ENCODE data around the gene TP73.

TP73 gene

DNA sequence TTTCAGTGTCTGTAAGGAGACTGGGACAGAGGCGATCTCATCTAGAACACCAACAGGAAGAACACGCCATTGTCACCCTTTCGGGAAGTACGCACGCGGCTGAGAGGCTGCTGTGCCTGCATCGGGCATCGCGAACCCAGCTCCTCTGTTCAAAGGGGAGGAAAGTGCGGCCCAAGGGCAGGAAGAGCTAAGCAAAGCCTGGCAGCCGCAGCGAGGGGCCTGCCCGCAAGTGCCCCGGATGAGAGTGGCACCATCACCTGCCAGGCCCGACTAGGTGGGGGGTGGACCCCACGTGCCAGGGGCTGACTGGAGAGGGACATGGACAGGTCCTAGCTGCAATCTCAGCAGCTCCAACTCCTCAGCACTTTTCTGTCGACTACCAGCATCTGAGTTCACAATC lies 20.0 kb upstream of the TP73 start:
- Histone ChIP-seq H2AFZ (ENCODE audit: low read depth, low read length) (no peak overlapping the region), H3K4me2 (ENCODE audit: low read length) (no peak overlapping the region), H3K27me3 (ENCODE audit: low read depth, low read length) (no peaks in the 10 kb centered on the region), H4K20me1 (ENCODE audit: insufficient read depth, low read length) (no peaks in the 10 kb centered on the region), H3K79me2 (ENCODE audit: low read length) (no peaks in the 10 kb centered on the region), H3K36me3 (replicated peaks; ENCODE audit: low read depth, low read length) (peaks cover 25% of the 10 kb centered on the region), H3K4me3 (ENCODE audit: low read length) (no peak overlapping the region), H3K9me3 (ENCODE audit: insufficient read depth, low read length) (no peaks in the 10 kb centered on the region), H3K4me1 (ENCODE audit: low read length) (peaks cover 4% of the 10 kb centered on the region; the same call in 1 of the 2 replicates), H3K9ac (ENCODE audit: low read length) (no peak overlapping the region), H3K27ac (ENCODE audit: low read length) (no peak overlapping the region)
- no peak for TF ChIP-seq EZH2phosphoT487 (IDR thresholded peaks at IDR 0.05; ENCODE audit: low read depth)
- TF ChIP-seq, protein P1, sequence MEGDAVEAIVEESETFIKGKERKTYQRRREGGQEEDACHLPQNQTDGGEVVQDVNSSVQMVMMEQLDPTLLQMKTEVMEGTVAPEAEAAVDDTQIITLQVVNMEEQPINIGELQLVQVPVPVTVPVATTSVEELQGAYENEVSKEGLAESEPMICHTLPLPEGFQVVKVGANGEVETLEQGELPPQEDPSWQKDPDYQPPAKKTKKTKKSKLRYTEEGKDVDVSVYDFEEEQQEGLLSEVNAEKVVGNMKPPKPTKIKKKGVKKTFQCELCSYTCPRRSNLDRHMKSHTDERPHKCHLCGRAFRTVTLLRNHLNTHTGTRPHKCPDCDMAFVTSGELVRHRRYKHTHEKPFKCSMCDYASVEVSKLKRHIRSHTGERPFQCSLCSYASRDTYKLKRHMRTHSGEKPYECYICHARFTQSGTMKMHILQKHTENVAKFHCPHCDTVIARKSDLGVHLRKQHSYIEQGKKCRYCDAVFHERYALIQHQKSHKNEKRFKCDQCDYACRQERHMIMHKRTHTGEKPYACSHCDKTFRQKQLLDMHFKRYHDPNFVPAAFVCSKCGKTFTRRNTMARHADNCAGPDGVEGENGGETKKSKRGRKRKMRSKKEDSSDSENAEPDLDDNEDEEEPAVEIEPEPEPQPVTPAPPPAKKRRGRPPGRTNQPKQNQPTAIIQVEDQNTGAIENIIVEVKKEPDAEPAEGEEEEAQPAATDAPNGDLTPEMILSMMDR (IDR thresholded peaks at IDR 0.05; ENCODE audit: low read depth, low read length), result no peak

GRCh38 chr1:3632716-3633343 lies 19.5 kb upstream of the TP73 start:
- Histone ChIP-seq H4K20me1 (ENCODE audit: insufficient read depth, low read length) (no peaks in the 10 kb centered on the region), H3K27ac (ENCODE audit: low read length) (no peak overlapping the region), H3K27me3 (ENCODE audit: low read depth, low read length) (no peaks in the 10 kb centered on the region), H3K9ac (ENCODE audit: low read length) (no peak overlapping the region), H3K79me2 (ENCODE audit: low read length) (no peaks in the 10 kb centered on the region), H3K36me3 (replicated peaks; ENCODE audit: low read depth, low read length) (peaks cover 25% of the 10 kb centered on the region), H3K4me2 (ENCODE audit: low read length) (no peak overlapping the region), H2AFZ (ENCODE audit: low read depth, low read length) (no peak overlapping the region), H3K4me3 (ENCODE audit: low read length) (no peak overlapping the region), H3K9me3 (ENCODE audit: insufficient read depth, low read length) (no peaks in the 10 kb centered on the region), H3K4me1 (ENCODE audit: low read length) (peaks cover 4% of the 10 kb centered on the region; the same call in 1 of the 2 replicates)
- TF ChIP-seq, protein P1 (IDR thresholded peaks at IDR 0.05; ENCODE audit: low read depth, low read length), result no peak
- TF ChIP-seq EZH2phosphoT487 (IDR thresholded peaks at IDR 0.05; ENCODE audit: low read depth), result no peak

- H3K9ac ChIP-seq (ENCODE audit: low read length), result no peak overlapping the region
- H3K4me2 ChIP-seq (ENCODE audit: low read length), result no peak overlapping the region
- no peak for TF ChIP-seq EZH2phosphoT487 (IDR thresholded peaks at IDR 0.05; ENCODE audit: low read depth)
- TF ChIP-seq, protein P1 (IDR thresholded peaks at IDR 0.05; ENCODE audit: low read depth, low read length), result no peak
- no peak overlapping the region for H2AFZ ChIP-seq (ENCODE audit: low read depth, low read length)
- H3K36me3 ChIP-seq (replicated peaks; ENCODE audit: low read depth, low read length), result peaks cover 24% of the 10 kb centered on the region
- H3K79me2 ChIP-seq (ENCODE audit: low read length), result no peaks in the 10 kb centered on the region
- peaks cover 4% of the 10 kb centered on the region; the same call in 1 of the 2 replicates for H3K4me1 ChIP-seq (ENCODE audit: low read length)
- H3K4me3 ChIP-seq (ENCODE audit: low read length), result no peak overlapping the region
- no peak overlapping the region for H3K27ac ChIP-seq (ENCODE audit: low read length)
- H3K27me3 ChIP-seq (ENCODE audit: low read depth, low read length), result no peaks in the 10 kb centered on the region
- no peaks in the 10 kb centered on the region for H4K20me1 ChIP-seq (ENCODE audit: insufficient read depth, low read length)
- H3K9me3 ChIP-seq (ENCODE audit: insufficient read depth, low read length), result no peaks in the 10 kb centered on the region
These were observed 18.8 kb upstream of the TP73 start for GRCh38 chr1:3633344-3634058.

GRCh38 chr1:3634059-3634800 lies 18.1 kb upstream of the TP73 start:
- Histone ChIP-seq H3K36me3 (replicated peaks; ENCODE audit: low read depth, low read length) (peaks cover 18% of the 10 kb centered on the region), H2AFZ (ENCODE audit: low read depth, low read length) (no peak overlapping the region), H3K9ac (ENCODE audit: low read length) (no peak overlapping the region), H3K4me1 (ENCODE audit: low read length) (peaks cover 4% of the 10 kb centered on the region; the same call in 1 of the 2 replicates), H3K4me3 (ENCODE audit: low read length) (no peak overlapping the region), H3K27me3 (ENCODE audit: low read depth, low read length) (no peaks in the 10 kb centered on the region), H3K79me2 (ENCODE audit: low read length) (no peaks in the 10 kb centered on the region), H3K27ac (ENCODE audit: low read length) (no peak overlapping the region), H4K20me1 (ENCODE audit: insufficient read depth, low read length) (no peaks in the 10 kb centered on the region), H3K4me2 (ENCODE audit: low read length) (no peak overlapping the region), H3K9me3 (ENCODE audit: insufficient read depth, low read length) (no peaks in the 10 kb centered on the region)
- TF ChIP-seq, protein P1 (IDR thresholded peaks at IDR 0.05; ENCODE audit: low read depth, low read length), result no peak
- TF ChIP-seq EZH2phosphoT487 (IDR thresholded peaks at IDR 0.05; ENCODE audit: low read depth), result no peak
